Measurements from ENCODE around the gene ADAMTS13. TPM values are rescaled to one million over a fixed set of nuclear protein-coding genes. Genes with fewer than 3 reads are reported as not detected.

Gene ADAMTS13
- total RNA-seq, 1 donor from 2014 or later, result 4.2 TPM

GRCh38 chr9:133472277-133472645 is 50.1 kb downstream of the ADAMTS13 start:
- no peak for DNase-seq

DNA sequence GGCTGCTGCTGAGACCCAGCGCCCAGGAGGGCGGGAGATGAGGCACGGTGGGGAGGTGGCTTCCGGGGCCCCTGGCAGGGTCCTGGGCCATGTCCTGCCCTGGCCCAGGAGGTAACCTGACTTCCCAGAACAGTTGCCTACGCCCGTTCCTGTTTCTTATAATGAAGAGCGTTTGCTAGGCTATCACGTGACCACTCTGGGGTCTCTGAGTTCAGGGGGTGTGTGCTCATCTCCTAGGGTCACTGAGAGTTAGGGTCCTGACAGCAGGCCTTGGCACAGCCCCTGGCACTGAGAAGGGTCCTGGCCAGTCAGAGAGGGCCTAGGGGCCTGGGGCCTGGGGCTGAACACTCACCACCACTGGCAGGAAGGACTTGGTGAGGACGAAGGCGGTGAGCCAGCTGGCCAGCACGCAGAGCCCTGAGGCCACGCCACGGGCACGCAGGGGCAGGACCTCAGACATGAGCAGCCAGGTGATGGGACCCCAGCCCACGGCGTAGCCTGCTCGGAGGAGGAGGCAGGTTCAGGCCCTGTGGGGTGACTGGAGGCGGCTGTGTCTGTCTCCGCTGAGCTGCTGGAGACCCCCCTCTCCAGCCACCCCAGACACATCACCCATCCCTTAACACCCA is 50.7 kb downstream of the ADAMTS13 start:
- DNase-seq, result no peak

- DNase-seq, result no peak
These were observed 51.6 kb downstream of the ADAMTS13 start for GRCh38 chr9:133473743-133474142.

DNA sequence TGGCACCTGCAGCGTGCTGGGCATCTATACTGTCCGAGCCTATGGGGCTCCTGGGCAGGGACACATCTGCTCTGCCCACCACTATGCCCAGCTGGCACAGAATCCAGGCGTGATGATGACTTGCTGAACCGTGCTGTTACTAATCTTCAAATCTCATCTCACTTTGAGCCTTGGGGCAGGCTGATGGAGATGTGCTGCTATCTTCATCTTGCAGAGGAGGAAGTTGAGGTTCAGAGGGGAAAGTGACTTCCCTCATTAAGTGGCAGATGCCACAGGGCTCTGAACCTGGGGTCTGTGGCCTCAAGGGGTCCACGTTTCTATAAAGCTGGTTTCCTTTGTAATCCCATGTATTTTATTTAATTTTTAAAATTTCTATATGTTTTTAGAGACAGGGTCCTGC is 52.0 kb downstream of the ADAMTS13 start:
- no peak for DNase-seq

- DNase-seq, result no peak
These were observed 52.7 kb downstream of the ADAMTS13 start for GRCh38 chr9:133474853-133475252.

GRCh38 chr9:133475292-133476012 is 53.3 kb downstream of the ADAMTS13 start:
- DNase-seq, result no peak

DNA sequence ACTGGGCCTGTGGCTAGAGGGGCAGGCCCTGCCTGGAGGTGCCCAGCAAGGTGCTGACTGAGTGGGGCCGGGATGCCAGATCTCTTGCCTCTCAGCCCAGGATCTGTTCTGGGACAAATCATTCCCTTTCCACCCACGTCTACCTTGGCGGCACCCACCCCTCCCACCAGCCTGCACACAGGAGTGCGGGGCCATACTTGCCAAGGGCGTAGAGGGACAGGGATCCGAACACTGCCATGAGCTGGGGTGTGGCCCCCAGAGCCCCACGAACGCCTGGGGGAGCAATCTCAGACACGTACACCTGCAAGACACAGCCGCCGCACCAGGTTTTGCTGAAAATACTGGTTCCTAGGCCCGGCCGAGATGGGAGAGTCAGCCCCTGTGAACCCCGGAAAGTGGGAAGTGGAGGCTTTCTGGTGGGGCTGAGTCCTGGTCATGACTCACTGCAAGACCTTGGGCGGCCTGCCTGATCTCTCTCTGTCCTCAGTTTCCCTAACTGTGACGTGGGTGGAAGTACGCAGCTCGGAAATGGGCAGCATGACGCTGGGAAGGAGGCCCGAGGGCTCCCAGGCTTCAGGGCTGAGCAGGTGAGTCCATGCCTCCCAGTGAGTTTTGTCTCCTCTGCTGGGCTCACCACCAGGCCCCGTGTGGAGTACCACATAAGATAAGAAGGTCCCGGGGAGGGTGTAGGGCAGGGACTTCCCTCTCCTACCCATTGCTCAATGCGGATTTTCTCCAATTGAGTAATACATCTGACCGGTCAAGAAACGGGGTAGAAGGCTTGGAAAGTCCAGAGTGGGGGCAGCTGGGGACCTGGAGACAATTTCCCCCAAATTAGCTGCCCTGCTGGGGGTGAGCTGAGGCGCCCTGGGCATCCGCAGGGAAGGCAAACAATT is 54.1 kb downstream of the ADAMTS13 start:
- DNase-seq, result no peak

GRCh38 chr9:133476941-133477340 is 54.8 kb downstream of the ADAMTS13 start:
- no peak for DNase-seq

DNA sequence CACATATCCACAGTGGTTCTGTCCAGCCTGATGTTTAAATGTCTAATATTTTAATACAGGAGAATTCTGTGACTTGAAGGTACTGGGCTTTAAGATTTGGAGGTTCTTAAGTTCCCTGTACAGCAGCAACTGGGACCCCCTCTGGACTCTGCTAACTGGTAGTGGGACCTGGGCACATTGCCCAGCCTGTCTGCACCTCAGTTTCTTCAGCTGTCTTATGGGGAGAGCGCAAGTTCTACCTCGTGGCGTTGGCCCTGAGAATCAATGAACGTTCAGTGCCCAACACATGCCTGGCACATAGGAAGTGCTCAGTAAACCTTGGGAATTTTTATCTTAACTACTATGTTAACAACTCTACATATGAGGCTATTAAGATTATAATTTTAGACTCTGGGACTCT is 55.3 kb downstream of the ADAMTS13 start:
- no peak for DNase-seq

DNA sequence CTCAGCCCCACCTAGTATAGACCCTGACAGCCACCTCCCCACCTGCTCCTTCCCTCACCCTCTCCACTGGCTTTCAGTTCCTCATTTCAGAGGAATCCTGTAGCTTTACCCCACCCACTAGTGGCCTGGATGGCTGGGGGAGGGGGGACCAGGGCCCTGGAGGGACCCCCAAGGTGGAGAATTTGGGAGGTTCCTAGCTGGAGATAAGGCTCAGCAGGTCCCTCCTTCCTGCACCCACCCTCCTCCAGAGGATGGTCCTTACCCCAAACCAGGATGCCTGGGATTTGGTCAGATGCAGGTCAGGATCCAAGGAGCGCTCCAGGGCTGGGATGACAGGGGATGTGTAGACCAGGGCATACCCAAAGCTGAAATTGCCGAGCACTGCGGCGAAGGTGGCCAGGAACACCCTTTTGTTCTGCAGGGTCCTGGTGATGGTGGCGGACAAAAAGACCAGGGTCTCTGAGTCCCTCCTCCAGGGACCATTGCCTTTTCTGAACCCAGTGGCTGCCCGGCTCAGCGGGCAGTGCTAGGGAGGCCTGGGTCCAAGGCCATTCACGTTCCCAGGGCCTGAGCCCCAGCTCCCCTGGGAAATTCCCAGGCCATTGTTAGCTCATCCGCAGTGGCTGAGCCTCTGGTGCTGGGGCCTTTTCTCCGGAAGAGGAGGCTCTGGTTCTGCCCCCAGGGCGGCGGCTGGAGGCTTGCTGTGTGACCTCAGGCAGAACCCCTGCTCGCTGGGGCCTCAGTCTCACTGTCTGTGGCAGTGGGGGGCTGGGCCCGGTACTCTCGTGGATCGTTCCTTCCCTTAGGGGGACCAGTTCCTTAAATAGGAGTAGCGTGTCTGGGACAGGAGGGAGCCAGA is 56.1 kb downstream of the ADAMTS13 start:
- DNase-seq, result no peak

DNA sequence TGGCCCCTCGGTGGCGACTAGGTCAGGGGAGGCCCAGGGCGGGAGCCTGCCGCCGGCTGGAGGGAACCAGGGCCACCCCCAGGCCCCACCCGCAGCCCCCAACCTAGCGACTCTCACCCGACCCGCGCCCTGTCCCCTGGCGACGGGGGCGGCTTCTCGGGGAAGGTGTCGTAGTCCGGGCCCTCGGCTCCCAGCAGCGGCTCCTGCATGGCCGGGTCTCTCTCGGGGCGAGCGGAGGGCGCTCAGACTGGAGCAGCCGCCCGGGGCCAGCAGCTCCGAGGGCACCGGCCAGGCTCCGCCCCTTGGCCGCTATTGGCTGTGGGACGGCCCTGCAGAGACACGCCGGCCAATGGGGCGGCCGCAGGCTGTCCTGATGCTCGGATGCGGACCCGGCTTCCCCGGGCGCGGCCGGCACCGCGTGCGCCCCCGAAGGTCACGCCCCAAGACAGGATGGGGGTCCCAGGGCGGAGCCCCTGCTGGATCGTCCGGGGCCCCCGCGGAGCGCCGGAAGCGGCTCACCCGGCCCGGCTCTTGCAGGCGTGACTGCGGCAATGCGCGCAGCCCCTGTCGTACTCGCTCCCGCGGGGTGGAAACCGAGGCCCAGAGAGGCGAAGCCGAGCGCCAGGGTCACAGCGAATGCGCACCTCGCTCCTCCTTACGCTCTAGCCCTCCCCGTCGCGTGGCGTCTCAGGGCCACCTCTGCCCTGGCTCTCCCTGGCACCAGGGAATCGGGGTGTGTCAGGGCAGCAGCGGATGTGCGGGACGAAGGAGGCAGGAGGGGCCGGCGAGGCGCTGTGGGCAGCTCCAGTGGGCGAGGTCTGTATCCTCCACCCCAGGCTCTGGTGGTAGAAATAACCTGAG is 56.9 kb downstream of the ADAMTS13 start, which contains the start of gene SLC2A6:
SLC2A6 (minus strand) TSS at position 249 of the 861 bp plus-strand sequence; CDS start at position 209, 40 bp downstream.
- peak; percentile 89 for DNase-seq

GRCh38 chr9:133483611-133484010 is 61.4 kb downstream of the ADAMTS13 start:
- no peak for DNase-seq

DNA sequence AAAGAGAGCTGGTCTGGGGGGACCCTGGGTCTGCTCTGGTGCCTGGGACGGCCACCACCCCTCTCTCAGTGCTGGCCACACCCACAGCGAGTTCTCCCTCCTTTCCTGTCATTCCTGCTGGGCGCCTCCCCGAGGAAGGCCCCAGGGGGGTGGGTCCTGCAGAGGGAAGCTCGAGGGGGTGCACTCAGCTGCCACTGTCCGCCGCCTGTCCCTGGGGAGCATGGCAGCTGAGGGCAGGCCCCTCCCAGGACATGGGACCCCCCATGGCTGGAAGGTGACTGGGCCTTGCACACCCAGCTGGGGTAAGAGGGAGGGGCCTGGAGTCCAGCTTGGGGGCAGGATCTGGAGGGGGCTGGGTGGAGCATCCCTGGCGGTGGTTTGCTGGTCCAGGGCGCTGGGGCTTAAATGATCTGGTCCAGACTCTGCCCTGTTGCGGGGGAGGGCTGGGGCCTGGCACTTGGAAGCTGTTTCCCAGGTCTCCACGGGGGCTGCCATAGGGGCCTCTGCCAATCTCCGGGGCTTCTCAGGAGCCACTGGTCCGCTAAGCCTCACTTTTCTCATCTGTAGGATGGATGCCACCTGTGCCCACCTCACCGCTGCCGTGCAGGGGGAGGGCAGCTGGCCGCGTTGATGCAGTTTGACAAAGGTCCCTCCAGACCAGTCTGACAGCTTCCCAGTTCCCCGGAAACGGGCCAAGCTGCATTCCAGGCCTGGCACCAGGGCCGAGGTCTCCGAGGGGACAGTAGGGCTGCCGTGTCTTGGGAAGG is 62.7 kb downstream of the ADAMTS13 start:
- DNase-seq, result no peak

DNA sequence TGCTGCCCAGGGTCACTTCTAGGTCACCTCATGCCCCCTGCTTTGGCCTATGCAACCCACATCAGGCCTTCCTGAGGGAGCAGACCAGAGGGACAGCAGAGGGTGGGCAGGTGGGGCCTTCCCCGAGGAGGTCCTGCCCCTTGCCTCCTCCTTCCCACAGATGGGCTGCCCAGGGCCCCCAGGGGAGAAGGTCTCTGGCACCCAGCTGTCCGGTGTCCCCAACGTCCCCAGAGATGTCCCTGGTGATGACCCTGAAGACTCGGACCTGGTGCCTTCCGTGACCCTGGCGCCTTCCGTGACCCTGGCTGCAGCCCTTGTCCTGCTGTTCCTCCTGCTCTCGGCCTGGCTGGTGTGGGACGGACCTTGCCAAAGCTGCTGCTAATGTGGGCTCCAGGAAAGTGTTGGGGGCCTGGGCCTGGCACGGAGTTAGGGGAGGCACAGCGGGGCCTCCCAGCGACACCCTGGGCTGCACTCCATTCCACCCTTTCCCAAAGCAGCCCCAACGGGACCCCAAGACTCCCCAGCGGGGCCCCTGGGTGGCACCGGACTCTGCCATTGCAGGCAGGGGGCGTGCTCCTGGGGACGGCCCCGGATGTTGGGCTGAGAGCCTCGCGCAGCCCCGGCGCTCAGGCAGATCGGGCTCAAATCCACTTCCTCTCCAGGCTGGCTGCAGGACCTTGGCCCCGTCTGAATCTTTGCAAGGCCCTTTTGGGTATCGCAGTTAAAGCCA is 63.5 kb downstream of the ADAMTS13 start:
- DNase-seq, result no peak

GRCh38 chr9:133487331-133487725 is 65.2 kb downstream of the ADAMTS13 start:
- DNase-seq, result no peak

- no peak for DNase-seq
These were observed 66.6 kb downstream of the ADAMTS13 start for GRCh38 chr9:133488686-133489252.

DNA sequence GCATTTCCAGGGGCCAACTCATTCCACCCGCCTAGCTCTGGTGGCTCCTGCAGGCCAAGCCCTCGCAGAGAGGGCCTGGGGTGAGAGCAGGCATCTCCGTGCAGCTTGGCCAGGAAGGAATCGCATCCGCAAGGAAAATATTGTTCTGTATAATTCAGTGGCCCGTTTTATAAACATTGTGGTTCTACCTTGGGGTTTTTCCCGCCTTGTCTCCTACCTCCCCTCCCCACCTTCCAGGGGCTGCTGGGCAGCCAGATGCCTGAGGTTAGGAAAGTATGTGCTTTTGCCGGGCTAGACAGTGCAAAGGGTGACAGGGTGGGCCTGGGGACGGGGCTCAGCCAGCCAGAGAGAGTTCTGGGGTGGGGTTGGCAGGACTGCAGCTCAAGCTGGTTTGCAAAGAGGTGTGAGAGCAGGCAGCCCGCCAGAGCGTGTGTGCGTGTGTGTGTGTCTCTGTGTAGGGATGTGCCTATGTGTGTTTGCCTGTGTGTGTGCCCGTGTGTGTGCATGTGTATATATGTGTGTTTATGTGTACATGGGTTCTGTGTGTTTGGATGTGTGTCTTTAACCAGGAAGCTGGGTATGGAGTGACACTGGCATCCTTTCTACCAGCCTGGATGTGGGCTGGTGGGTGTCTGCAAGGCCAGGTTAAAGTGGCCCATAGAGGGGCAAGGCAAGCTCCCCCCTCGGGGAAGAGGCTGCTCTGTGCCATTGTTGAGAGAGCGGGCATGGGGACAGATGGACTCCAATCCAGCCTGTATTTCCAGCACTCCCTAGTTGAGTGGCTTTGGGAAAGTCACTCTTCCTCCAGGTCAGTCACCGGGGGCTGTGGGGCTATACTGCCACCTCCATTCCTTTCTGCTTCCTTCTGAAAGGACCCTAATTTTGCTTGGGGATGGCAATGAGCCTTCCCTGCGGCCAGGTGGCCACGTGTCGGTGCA is 67.4 kb downstream of the ADAMTS13 start:
- DNase-seq, result no peak

DNA sequence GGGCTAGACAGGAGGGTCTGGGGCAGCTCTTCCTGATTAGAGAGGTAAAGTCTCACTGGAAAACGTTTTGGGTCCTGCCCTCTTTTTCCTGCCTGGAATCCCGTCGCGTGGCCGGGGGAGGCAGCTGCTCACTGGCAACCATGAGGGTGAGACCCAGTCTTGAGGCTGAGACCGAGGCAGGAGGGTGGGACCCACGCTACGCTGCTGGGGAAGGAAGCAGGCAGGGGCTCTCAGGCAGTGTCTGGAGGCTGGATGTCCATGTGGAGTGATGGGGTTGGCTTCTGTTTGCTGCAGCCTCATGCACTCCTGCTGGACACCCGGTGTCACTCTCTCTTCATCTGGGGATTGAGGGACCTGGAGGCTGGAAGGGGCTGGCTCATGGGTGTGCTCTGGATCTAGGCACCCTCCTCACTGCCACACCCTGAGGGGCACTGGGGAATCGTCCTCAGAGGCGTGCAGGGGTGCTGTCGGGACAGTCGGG is 68.1 kb downstream of the ADAMTS13 start:
- no peak for DNase-seq
